ENCODE data around the gene GSDME.
A peak's percentile ranks its signal among the peaks of the same experiment; 100 is the strongest.

GSDME gene

DNA sequence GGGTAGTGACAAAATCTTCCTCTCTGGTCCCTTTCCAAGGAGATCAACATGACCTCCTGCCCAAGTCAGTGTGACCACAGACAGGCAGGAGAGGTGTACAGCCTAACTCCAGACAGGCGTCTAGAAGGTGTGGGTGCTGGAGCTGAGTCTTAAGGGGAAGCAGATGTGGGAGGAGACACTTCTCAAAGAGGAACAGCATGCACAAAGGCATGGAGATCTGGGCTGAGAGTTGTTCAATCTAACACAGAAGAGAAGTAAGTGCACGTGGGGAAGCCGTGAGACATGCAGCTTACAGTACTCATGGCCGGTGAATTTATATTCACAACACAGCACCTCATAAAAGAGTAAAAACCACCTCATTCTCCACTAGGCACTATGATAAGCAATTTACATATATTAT, 23.8 kb upstream of the GSDME start:
- TF ChIP-seq CTCF (IDR thresholded peaks at IDR 0.05; ENCODE audit: unreplicated experiment in 3 of 3): no peak
- H3K4me3 Mint-ChIP-seq: no peak overlapping the region
- peaks cover 3% of the 10 kb centered on the region for H3K9me3 Mint-ChIP-seq

GRCh38 chr7:24779283-24779655, 22.0 kb upstream of the GSDME start:
- H3K9me3 Mint-ChIP-seq: no peaks in the 10 kb centered on the region
- H3K4me1 Mint-ChIP-seq: peaks cover 5% of the 10 kb centered on the region
- H3K27ac Mint-ChIP-seq: no peak overlapping the region
- no peaks in the 10 kb centered on the region for H3K36me3 Mint-ChIP-seq (ENCODE audit: low read depth)
- H3K27me3 Mint-ChIP-seq (ENCODE audit: low read depth): no peaks in the 10 kb centered on the region
- no peak for TF ChIP-seq CTCF (IDR thresholded peaks at IDR 0.05; ENCODE audit: unreplicated experiment in 3 of 3)
- no peak overlapping the region for H3K4me3 Mint-ChIP-seq

More for the DNA sequence above, 23.8 kb upstream of the GSDME start:
- H3K27me3 Mint-ChIP-seq (ENCODE audit: low read depth): no peaks in the 10 kb centered on the region
- H3K4me1 Mint-ChIP-seq: peaks cover 5% of the 10 kb centered on the region
- no peaks in the 10 kb centered on the region for H3K36me3 Mint-ChIP-seq (ENCODE audit: low read depth)
- H3K27ac Mint-ChIP-seq: no peak overlapping the region

DNA sequence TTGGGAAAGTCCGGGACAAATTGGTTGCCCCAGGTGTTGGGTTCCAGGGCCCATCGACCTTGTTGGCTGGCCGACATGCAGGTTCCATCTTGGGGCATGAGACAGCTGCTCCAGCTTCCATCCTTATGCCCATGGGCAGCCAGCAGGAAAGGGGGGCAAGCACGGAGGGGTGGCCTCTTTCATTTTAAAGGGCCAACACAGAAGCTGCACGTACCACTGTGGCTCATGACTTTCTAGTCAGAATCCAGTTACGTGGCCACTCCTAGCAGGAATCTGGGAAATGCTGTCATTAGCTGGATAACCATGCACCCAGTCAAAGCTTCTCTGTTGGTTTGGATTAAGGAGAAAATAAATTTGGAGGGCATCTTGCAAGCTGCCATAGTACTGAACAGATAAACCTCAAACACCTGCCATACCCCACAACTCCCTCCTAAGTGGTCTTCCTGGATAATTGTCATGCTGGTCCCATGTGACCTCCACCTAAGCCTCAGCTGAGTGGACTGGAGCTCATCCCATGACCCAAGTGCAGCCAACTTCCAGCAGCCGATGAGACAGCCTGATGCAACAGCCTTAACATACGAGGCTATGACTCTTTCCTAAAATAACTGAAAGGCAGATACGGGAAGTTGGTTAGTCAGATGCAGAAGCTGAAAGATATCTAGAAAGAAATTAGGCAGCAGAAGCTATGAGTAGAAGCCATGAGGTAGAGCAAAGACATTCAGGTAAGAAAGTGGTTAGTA, 21.4 kb upstream of the GSDME start:
- Mint-ChIP-seq H3K36me3 (ENCODE audit: low read depth) (no peaks in the 10 kb centered on the region), H3K27ac (no peak overlapping the region)

DNA sequence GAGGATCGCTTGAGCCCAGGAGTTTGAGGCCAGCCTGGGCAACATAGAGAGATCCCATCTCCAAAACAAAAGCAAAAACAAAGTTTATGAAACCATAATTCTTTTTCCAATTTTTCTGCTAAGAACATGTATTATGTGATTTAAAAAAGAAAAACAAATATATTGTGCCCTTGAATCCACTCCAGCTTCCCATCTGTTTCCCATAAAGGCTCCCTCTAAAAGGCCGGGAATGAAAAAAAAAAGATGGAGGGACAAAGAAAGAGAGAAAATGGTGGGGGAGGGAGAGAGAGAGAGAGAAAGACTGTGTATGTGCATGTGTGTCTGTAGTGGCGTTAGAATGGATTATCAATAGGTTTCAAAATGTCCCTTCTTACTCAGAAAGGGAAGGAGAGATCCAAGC, 20.5 kb upstream of the GSDME start:
- Mint-ChIP-seq H3K27me3 (ENCODE audit: low read depth) (no peaks in the 10 kb centered on the region), H3K27ac (peak overlapping the region in 2 of 3 experiments; percentile 12 to 35), H3K9me3 (no peaks in the 10 kb centered on the region), H3K4me3 (no peak overlapping the region), H3K36me3 (ENCODE audit: low read depth) (no peaks in the 10 kb centered on the region), H3K4me1 (peaks cover 5% of the 10 kb centered on the region)
- no peak for TF ChIP-seq CTCF (IDR thresholded peaks at IDR 0.05; ENCODE audit: unreplicated experiment in 3 of 3)

More for the DNA sequence above, 21.4 kb upstream of the GSDME start:
- H3K4me3 Mint-ChIP-seq: no peak overlapping the region
- no peaks in the 10 kb centered on the region for H3K9me3 Mint-ChIP-seq
- peaks cover 5% of the 10 kb centered on the region for H3K4me1 Mint-ChIP-seq
- no peaks in the 10 kb centered on the region for H3K27me3 Mint-ChIP-seq (ENCODE audit: low read depth)
- TF ChIP-seq CTCF (IDR thresholded peaks at IDR 0.05; ENCODE audit: unreplicated experiment in 3 of 3): no peak

- Mint-ChIP-seq H3K4me3 (no peak overlapping the region), H3K27ac (no peak overlapping the region), H3K9me3 (peaks cover 8% of the 10 kb centered on the region), H3K36me3 (ENCODE audit: low read depth) (no peaks in the 10 kb centered on the region), H3K27me3 (ENCODE audit: low read depth) (no peaks in the 10 kb centered on the region), H3K4me1 (peaks cover 5% of the 10 kb centered on the region)
- TF ChIP-seq CTCF (IDR thresholded peaks at IDR 0.05; ENCODE audit: unreplicated experiment in 3 of 3): no peak
Observed at GRCh38 chr7:24773646-24774045, 16.4 kb upstream of the GSDME start.

DNA sequence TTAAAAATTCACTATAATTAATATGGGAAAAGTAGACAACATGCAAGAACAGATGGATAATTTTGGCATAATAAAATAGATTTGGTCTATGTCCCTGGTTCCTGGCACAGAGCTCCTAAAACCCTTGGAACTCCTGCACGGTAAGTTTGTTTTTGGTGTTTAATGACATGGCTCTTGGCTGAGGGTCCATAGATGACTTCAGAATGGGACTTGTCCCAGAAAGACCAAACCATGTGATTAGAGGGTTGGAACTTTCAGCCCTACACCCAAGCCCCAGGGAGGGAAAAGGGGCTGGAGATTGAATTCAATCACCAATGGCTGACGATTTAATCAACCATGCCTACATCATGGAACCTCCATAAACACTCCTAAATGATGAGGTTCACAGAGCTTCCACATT, 12.6 kb upstream of the GSDME start:
- H3K4me3 Mint-ChIP-seq: no peak overlapping the region

More for the DNA sequence above, 12.6 kb upstream of the GSDME start:
- Mint-ChIP-seq H3K9me3 (peaks cover 8% of the 10 kb centered on the region), H3K4me1 (peaks cover 8% of the 10 kb centered on the region), H3K27me3 (ENCODE audit: low read depth) (peaks cover 5% of the 10 kb centered on the region), H3K36me3 (ENCODE audit: low read depth) (no peaks in the 10 kb centered on the region), H3K27ac (no peak overlapping the region)
- TF ChIP-seq CTCF (IDR thresholded peaks at IDR 0.05; ENCODE audit: unreplicated experiment in 3 of 3): no peak
